Stimulated activated CD8-positive, alpha-beta memory T cell treated with anti-CD3 and anti-CD28 coated beads, Interleukin-12 subunit alpha, Interleukin-12 subunit beta, amount 100 ng/mL, for 4 hours (primary cell): ENCODE measurements around the gene LRMDA.

ENCODE experiments used
- DNase-seq: peaks from one replicate; pipeline ENCODE4 v3.0.0-alpha.2; 2020; ENCODE audit warnings: low read depth

Gene LRMDA

GRCh38 chr10:75542084-75542483 is 110.7 kb downstream of the LRMDA start:
- no peak for DNase-seq

GRCh38 chr10:75542906-75543305 is 111.5 kb downstream of the LRMDA start:
- DNase-seq, result no peak

GRCh38 chr10:75544386-75544785 is 113.0 kb downstream of the LRMDA start:
- DNase-seq, result no peak

DNA sequence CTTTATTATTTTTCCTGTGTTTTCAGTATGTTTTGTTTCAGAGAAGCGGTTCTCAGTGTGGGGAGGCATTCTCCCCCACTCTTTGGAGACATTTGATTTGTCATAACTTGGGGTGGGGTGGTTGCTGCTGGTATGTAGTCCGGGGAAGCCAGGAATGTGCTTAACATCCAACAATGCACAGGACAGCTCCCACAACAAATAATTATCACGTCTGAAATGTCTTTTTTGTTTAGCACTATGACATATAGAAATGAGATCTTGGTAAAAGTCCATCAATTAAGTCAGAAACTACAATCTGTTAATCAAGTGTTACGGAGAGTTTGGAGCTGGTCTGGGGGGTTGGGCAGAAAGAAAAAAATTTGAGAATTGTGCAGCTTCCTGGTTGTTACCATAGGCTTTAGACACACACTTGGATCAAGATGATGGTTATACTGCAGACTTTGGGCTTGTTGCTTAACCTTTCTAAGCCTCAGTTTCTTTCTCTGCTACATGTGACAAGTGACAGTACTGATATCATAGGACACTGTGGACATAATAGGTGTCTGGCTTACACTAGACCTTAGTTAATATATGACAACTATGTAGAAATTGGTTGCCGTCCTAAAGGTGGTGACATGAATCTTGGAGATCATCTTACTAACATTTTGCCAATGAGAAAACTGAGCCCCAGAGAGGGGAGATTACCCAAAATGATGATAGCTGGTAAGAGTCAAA is 113.7 kb downstream of the LRMDA start:
- DNase-seq, result no peak

GRCh38 chr10:75546004-75546403 is 114.6 kb downstream of the LRMDA start:
- no peak for DNase-seq

- no peak for DNase-seq
These were observed 116.2 kb downstream of the LRMDA start for GRCh38 chr10:75547391-75548298.

DNA sequence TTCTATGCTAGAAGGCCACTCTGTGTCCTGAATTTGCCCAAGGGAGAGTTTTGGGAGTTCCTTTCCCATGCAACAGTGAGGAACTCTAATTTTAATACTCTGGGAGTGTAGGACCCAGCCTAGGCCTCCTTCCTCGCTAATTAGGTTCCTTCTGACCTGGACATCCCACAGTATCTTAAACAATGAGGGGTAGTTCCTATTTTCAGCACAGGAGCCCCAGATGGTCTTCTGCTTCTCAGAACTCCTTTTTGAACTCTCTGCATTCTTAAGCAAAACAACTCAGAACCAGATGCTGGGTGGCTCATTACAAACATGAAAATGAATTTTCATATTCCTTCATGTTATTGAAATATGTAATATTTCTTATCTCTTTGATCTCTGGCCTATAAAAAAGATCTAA is 116.9 kb downstream of the LRMDA start:
- DNase-seq, result no peak

DNA sequence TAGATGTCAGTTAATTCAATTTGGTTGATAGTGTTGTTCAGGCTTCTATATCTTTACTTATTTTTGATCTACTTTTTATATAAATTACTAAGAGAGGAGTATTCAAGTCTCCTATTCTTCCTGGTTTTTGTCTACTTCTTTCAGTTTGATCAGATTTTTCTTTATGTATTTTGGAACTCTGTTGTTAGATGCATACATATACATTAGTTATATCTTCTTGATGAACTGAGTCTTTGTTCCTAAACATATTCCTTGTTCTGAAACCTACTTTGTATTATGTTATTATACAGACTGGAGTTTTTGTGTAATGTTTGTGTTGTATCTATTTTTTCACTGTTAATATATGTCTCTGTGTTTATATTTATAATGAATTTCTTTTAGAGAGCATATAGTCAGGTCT is 118.8 kb downstream of the LRMDA start:
- no peak for DNase-seq

- DNase-seq, result no peak
These were observed 120.7 kb downstream of the LRMDA start for GRCh38 chr10:75552171-75552570.

GRCh38 chr10:75553550-75553949 is 122.1 kb downstream of the LRMDA start:
- no peak for DNase-seq

GRCh38 chr10:75555323-75555722 is 123.9 kb downstream of the LRMDA start:
- DNase-seq, result no peak

DNA sequence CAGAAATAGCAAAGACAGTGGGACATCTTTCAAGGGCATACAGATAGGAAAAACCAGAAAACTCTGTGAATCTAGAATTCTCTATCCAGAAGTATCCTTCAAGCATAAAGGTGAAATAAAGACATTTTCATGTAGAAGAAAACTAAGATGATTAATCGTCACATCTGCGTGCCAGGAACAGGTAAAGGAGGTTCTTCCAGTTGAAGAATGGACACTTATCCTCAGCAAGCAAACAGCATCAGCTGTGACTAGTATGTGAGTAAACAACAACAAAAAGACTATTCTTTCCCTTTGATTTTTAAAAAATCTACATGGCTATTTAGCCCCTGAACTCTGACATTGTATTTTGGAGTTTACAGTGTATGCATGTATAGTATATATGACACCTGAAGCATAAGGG is 124.9 kb downstream of the LRMDA start:
- DNase-seq, result no peak

- no peak for DNase-seq
These were observed 134.1 kb downstream of the LRMDA start for GRCh38 chr10:75565286-75566251.

GRCh38 chr10:75568450-75569130 is 137.2 kb downstream of the LRMDA start:
- DNase-seq, result no peak

DNA sequence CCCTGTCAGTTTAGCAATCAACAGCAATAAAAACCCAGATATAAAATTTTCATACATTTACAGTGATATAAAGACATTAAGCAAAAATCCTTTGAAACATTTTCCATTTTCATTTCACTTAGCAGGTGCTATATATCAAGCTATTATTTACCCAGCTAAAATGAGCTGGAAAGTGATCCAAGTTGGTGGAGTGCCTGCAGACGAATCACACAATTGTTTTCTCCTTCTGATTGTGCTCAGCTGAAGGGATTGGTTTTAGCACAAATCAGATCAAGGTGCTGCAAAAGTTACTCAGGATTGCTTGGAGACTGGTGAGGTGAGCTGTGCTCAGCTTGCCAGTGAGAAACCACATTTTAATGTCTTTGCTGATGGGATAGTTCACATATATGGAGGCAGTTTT is 138.1 kb downstream of the LRMDA start:
- no peak for DNase-seq

GRCh38 chr10:75572478-75572877 is 141.1 kb downstream of the LRMDA start:
- DNase-seq, result no peak

GRCh38 chr10:75575940-75576339 is 144.5 kb downstream of the LRMDA start:
- no peak for DNase-seq

DNA sequence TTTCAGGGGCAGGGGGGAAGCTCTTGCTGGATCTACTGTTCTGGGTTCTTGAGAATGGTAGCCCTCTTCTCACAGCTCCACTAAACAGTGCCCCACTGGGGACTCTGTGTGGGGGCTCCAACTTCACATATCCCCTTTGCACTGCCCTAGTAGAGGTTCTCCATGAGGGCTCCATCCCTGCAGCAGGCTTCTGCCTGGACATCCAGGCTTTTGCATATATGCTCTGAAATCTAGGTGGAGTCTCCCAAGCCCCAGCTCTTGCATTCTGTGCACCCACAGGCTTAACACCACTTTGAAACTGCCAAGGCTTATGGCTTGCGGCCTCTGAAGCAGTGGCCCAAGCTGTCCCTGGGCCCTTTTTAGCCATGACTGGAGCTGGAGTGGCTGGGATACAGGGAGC is 150.7 kb downstream of the LRMDA start:
- no peak for DNase-seq

DNA sequence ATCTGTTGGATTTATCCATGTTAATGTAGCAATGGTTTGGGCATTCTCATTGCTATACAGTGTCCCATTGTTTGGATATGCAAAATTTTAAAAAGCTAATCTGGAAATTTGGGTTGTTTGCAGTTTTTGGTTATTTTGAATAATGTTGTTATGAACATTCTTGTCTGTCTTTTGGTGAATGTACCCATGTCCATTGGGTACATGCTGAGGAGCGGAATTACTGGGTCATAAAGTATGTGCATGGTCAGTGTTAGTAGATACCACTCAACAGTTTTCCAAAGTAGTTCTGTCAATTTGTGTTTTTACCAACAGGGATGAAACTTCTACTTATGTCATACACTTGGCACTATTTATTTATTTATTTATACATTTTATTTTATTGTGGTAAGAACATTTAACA is 153.9 kb downstream of the LRMDA start:
- no peak for DNase-seq

DNA sequence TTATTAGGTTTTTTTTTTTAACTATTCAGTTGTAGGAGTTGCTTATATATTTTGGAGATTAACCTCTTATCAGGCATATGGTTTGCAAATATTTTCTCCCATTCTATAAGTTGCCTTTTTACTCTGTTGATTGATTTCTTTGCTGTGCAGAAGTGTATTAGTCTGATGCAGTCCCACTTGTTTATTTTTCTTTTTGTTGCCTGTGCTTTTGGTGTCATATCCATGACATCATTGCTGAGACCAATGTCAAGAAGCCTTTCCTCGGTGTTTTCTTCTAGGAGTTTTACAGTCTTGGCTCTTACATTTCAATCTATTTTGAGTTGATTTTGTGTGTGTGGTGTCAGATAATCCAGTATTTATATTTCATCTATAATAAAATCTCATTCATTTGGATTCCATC is 155.4 kb downstream of the LRMDA start:
- no peak for DNase-seq

DNA sequence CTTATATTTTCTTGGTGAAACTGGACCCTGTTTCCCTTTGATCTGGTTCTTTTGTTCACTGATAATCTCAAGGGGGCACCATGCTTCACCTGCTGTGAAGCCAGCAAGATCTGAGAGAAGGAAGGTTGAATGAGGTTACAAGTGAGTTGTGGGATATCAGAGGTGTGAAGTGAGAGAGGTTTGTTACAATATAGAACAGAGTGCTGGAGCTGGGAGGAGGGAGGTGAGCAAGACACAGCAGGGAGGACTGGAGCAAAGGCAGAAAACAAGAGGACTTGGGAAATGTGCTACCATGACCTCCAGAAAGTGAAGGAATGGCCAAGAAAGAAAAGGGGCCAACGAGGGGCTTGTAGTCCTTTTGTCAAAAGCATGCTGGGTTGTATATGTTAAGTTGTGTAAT is 156.6 kb downstream of the LRMDA start:
- DNase-seq, result no peak
